HTERT RPE-1 (cell line): ENCODE measurements around the gene EPSTI1.

Experiments
- in situ Hi-C: fragments of 300-500 bp; cut with MboI; formaldehyde crosslinking; loops from 4 replicates; pipeline ENCODE4 v1.14.3; 2020; ENCODE audit warnings: low sequenced_read_pairs

The EPSTI1 gene

DNA sequence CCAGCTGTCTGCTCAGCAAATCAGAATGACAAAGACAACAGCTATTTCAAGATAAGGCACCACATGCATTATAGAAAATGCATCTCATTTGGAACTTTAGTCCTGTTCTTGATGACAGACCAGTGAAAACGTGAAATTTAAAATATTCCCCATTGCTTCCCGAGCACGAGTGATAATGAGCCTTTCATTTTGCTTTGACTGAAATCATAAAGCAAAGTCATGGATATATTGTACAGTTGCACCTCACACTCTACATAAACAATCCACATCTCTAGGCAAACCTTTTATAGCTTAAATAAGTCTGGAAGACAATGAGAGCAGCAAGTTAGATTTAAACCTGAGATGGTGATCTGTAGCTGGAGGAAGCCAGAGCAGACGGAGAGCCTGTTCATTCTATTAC is 131.6 kb downstream of the EPSTI1 start:
- in situ Hi-C loops = no loop called here

- in situ Hi-C loops = no loop called here
These were observed 132.3 kb downstream of the EPSTI1 start for GRCh38 chr13:42859760-42860159.

- in situ Hi-C loops = no loop called here
These were observed 136.6 kb downstream of the EPSTI1 start for GRCh38 chr13:42855410-42855809.

DNA sequence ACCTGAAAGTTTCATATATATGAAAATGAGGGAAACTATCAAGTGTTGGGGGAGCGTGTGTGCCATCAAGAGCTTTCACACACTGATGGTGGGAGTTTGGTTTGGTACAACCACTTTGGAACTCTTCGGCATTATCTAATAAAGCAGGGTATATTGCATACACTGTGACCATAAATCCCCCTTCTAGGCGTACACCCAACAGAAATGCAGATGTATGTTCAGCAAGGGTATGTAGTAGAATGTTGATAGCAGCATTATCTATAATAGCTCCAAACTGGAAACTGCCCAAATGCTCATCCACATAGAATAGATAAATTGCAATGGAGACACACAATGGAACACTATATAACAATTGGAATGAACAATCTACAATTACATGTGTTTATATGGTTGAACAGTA is 139.9 kb downstream of the EPSTI1 start:
- in situ Hi-C loops = no loop called here

DNA sequence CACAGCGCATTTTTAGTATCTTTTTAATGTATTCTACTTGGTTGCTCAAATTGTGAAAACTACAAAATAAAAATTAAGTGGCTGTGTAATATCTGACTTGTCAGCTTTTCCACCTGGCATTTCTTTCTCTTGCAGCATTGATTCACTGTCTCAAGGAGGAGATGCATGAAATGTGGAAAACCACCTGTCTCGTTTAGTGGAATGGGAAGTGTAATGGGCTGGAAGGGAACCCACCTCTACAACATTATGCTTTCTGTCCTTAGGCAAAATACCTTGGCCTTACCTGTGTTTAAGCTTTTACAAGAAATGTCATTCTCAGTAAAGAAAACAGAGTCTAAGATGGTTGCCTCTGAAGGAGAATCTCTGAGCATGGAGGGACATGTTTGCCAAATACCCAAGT is 142.8 kb downstream of the EPSTI1 start:
- in situ Hi-C loops = no loop called here

GRCh38 chr13:42847891-42848663 is 144.0 kb downstream of the EPSTI1 start:
- in situ Hi-C loops = no loop called here

GRCh38 chr13:42836930-42837690 is 154.9 kb downstream of the EPSTI1 start:
- in situ Hi-C loops = no loop called here
